Breast epithelium (tissue), 3 donors: ENCODE results near the gene TMX2.

Experiments
- POLR2A ChIP-seq: fragments of 450-650 bp; IDR thresholded peaks from one replicate; pipeline ENCODE4 v1.6.1; 2016; ENCODE audit warnings: antibody characterized with exemption, mild to moderate bottlenecking, moderate library complexity
- POLR2AphosphoS5 ChIP-seq, 3 donors: sonication (generic); formaldehyde crosslinking; IDR thresholded peaks; one replicate each; pipeline ENCODE4 v1.6.1; 2017; ENCODE audit warnings: antibody characterized with exemption in 3 of 3
- TF ChIP-seq, protein P1 (sequence below), 3 donors: fragments of 450-650 bp; IDR thresholded peaks; one replicate each; pipeline ENCODE4 v1.5.1; 2016 to 2017; ENCODE audit warnings: antibody characterized with exemption in 3 of 3, mild to moderate bottlenecking in 3 of 3, moderate library complexity in 3 of 3

DNA sequence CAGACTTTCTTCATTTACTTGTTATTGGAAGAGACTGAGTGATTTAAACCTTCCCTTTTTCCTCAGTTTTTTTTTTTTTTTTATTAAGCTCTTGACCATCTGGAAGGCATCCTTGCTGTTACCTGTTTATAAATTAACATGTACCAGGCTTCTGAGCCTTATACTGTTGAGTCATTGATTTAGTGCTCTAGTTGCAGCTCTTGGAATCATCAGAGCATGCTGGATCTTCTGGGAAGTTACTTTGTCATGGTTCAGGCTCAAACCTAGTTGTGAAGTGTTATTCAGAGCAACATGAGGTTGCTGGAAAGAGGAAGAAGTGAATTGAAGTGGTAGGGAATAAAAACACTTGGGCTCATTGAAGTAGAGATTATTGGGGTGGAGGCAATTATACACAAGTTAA, 38.1 kb upstream of the TMX2 start:
- TF ChIP-seq POLR2A, result no peak
- TF ChIP-seq POLR2AphosphoS5 (IDR thresholded peaks at IDR 0.05), result no peak
- TF ChIP-seq, protein P1, sequence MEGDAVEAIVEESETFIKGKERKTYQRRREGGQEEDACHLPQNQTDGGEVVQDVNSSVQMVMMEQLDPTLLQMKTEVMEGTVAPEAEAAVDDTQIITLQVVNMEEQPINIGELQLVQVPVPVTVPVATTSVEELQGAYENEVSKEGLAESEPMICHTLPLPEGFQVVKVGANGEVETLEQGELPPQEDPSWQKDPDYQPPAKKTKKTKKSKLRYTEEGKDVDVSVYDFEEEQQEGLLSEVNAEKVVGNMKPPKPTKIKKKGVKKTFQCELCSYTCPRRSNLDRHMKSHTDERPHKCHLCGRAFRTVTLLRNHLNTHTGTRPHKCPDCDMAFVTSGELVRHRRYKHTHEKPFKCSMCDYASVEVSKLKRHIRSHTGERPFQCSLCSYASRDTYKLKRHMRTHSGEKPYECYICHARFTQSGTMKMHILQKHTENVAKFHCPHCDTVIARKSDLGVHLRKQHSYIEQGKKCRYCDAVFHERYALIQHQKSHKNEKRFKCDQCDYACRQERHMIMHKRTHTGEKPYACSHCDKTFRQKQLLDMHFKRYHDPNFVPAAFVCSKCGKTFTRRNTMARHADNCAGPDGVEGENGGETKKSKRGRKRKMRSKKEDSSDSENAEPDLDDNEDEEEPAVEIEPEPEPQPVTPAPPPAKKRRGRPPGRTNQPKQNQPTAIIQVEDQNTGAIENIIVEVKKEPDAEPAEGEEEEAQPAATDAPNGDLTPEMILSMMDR (IDR thresholded peaks at IDR 0.05), result no peak
